ENCODE results near the gene GLO1. TPM values are rescaled to one million over a fixed set of nuclear protein-coding genes. Genes with fewer than 3 reads are reported as not detected.

Gene GLO1
- polyA plus RNA-seq, 1 donor (not counting 4 experiments of a cell fraction or from before 2014, with no cell fraction given) = 301 TPM

GRCh38 chr6:38705924-38706323 lies 3.0 kb upstream of the GLO1 start:
- H3K79me2 ChIP-seq (ENCODE audit: control insufficient read depth, insufficient read depth, low read length) = peaks cover 17% of the 10 kb centered on the region
- no peaks in the 10 kb centered on the region for H4K20me1 ChIP-seq (ENCODE audit: control insufficient read depth, extremely low read depth, insufficient read depth, low read length)
- no peaks in the 10 kb centered on the region for H3K4me1 ChIP-seq (ENCODE audit: control insufficient read depth, extremely low read depth, insufficient read depth, low read length)
- TF ChIP-seq EZH2 (IDR thresholded peaks at IDR 0.05; ENCODE audit: low read length) = no peak
- no peak for TF ChIP-seq CTCF (optimal IDR thresholded peaks at IDR 0.05 in 1 of 3, IDR thresholded peaks at IDR 0.05 in 1 of 3, conservative IDR thresholded peaks at IDR 0.05 in 1 of 3; ENCODE audit: extremely low read depth in 1 of 3, insufficient read depth in 2 of 3, low read length in 3 of 3)
- FAIRE-seq (no peak), DNase-seq (ENCODE audit: low read depth, low spot score) (no peak)
- no peaks in the 10 kb centered on the region for H3K36me3 ChIP-seq (ENCODE audit: control insufficient read depth in 2 of 2, extremely low read depth in 1 of 2, insufficient read depth in 2 of 2, low read length in 2 of 2)
- no peak overlapping the region for H2AFZ ChIP-seq (ENCODE audit: control insufficient read depth, low read length)
- H3K4me2 ChIP-seq (ENCODE audit: control insufficient read depth, extremely low read depth, insufficient read depth, low read depth, low read length) = no peak overlapping the region
- dilution Hi-C loops (cut with MboI; ENCODE audit: extremely low pct_ligation_motif_present, low sequenced_read_pairs) = no loop called here
- H3K9ac ChIP-seq (ENCODE audit: control insufficient read depth, extremely low read depth, insufficient read depth, low read length) = no peak overlapping the region
- no peak overlapping the region for H3K4me3 ChIP-seq (ENCODE audit: control insufficient read depth in 2 of 3, extremely low read depth in 1 of 3, insufficient read depth in 2 of 3, low read depth in 1 of 3, low read length in 3 of 3)
- no peak overlapping the region for H3K27ac ChIP-seq (ENCODE audit: control insufficient read depth, insufficient read depth, low read length)
- H3K9me1 ChIP-seq (ENCODE audit: control insufficient read depth, extremely low read depth, insufficient read depth, low read length) = no peaks in the 10 kb centered on the region
- no peaks in the 10 kb centered on the region for H3K27me3 ChIP-seq (ENCODE audit: control insufficient read depth, extremely low read depth, insufficient read depth, low read length)
- no peaks in the 10 kb centered on the region for H3K9me3 ChIP-seq (ENCODE audit: control insufficient read depth, low read depth, low read length)

- FAIRE-seq (no peak), DNase-seq (ENCODE audit: low read depth, low spot score) (no peak)
- no peaks in the 10 kb centered on the region for H3K27me3 ChIP-seq (ENCODE audit: control insufficient read depth, extremely low read depth, insufficient read depth, low read length)
- H3K9ac ChIP-seq (ENCODE audit: control insufficient read depth, extremely low read depth, insufficient read depth, low read length) = no peak overlapping the region
- H3K4me2 ChIP-seq (ENCODE audit: control insufficient read depth, extremely low read depth, insufficient read depth, low read depth, low read length) = no peak overlapping the region
- no peaks in the 10 kb centered on the region for H3K9me1 ChIP-seq (ENCODE audit: control insufficient read depth, extremely low read depth, insufficient read depth, low read length)
- no peak overlapping the region for H3K27ac ChIP-seq (ENCODE audit: control insufficient read depth, insufficient read depth, low read length)
- H3K9me3 ChIP-seq (ENCODE audit: control insufficient read depth, low read depth, low read length) = no peaks in the 10 kb centered on the region
- H2AFZ ChIP-seq (ENCODE audit: control insufficient read depth, low read length) = no peak overlapping the region
- dilution Hi-C loops (cut with MboI; ENCODE audit: extremely low pct_ligation_motif_present, low sequenced_read_pairs) = no loop called here
- H3K4me3 ChIP-seq (ENCODE audit: control insufficient read depth in 2 of 3, extremely low read depth in 1 of 3, insufficient read depth in 2 of 3, low read depth in 1 of 3, low read length in 3 of 3) = no peak overlapping the region
- TF ChIP-seq CTCF (optimal IDR thresholded peaks at IDR 0.05 in 1 of 3, IDR thresholded peaks at IDR 0.05 in 1 of 3, conservative IDR thresholded peaks at IDR 0.05 in 1 of 3; ENCODE audit: extremely low read depth in 1 of 3, insufficient read depth in 2 of 3, low read length in 3 of 3) (no peak), EZH2 (IDR thresholded peaks at IDR 0.05; ENCODE audit: low read length) (no peak)
- H3K79me2 ChIP-seq (ENCODE audit: control insufficient read depth, insufficient read depth, low read length) = peaks cover 33% of the 10 kb centered on the region
- peaks cover 0 to 2% of the 10 kb centered on the region in 2 experiments for H3K36me3 ChIP-seq (ENCODE audit: control insufficient read depth in 2 of 2, extremely low read depth in 1 of 2, insufficient read depth in 2 of 2, low read length in 2 of 2)
- H4K20me1 ChIP-seq (ENCODE audit: control insufficient read depth, extremely low read depth, insufficient read depth, low read length) = peaks cover 3% of the 10 kb centered on the region
- no peaks in the 10 kb centered on the region for H3K4me1 ChIP-seq (ENCODE audit: control insufficient read depth, extremely low read depth, insufficient read depth, low read length)
These were observed 1.1 kb upstream of the GLO1 start for GRCh38 chr6:38703949-38704590.
